Measurements from ENCODE around the gene PFKFB3. TPM values are rescaled to one million over a fixed set of nuclear protein-coding genes. Genes with fewer than 3 reads are reported as not detected.

Gene PFKFB3
- total and polyA plus RNA-seq, 2 experiments from 2014 or later = 21.6 to 26.2 TPM

DNA sequence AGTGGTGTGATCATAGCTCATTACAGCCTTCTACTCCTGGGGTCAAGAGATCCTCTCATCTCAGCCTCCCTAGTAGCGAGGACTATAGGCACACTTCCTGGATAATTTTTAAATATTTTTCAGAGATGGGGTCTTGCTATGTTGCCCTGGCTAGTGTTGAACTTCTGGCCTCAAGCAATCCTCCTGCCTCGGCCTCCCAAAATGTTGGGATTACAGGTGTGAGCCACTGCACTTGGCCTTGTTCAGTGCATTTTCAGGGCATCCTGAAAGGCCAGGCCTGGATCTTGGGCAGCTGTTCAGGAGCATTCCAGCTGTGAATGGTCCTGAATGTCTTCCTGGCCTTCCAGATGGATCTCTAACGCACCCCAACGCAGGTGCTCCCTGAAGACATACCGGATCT lies 95.7 kb downstream of the PFKFB3 start:
- no peaks in the 10 kb centered on the region for H3K27me3 ChIP-seq
- no peaks in the 10 kb centered on the region for H3K79me2 ChIP-seq
- H3K4me3 ChIP-seq = no peak overlapping the region
- TF ChIP-seq EZH2 (IDR thresholded peaks at IDR 0.05; ENCODE audit: borderline replicate concordance) (no peak), EZH2phosphoT487 (IDR thresholded peaks at IDR 0.05; ENCODE audit: low read depth, severe bottlenecking, unreplicated experiment) (no peak)
- TF ChIP-seq, protein P1, sequence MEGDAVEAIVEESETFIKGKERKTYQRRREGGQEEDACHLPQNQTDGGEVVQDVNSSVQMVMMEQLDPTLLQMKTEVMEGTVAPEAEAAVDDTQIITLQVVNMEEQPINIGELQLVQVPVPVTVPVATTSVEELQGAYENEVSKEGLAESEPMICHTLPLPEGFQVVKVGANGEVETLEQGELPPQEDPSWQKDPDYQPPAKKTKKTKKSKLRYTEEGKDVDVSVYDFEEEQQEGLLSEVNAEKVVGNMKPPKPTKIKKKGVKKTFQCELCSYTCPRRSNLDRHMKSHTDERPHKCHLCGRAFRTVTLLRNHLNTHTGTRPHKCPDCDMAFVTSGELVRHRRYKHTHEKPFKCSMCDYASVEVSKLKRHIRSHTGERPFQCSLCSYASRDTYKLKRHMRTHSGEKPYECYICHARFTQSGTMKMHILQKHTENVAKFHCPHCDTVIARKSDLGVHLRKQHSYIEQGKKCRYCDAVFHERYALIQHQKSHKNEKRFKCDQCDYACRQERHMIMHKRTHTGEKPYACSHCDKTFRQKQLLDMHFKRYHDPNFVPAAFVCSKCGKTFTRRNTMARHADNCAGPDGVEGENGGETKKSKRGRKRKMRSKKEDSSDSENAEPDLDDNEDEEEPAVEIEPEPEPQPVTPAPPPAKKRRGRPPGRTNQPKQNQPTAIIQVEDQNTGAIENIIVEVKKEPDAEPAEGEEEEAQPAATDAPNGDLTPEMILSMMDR (IDR thresholded peaks at IDR 0.05; ENCODE audit: poor library complexity) = no peak
- no peak overlapping the region for H2AFZ ChIP-seq
- no peak for DNase-seq (ENCODE audit: low spot score)
- no peaks in the 10 kb centered on the region for H3K9me3 ChIP-seq (ENCODE audit: low read depth)
- no peaks in the 10 kb centered on the region for H4K20me1 ChIP-seq (ENCODE audit: insufficient read depth, poor library complexity, severe bottlenecking)
- H3K36me3 ChIP-seq (replicated peaks; ENCODE audit: insufficient read depth, low read depth) = no peaks in the 10 kb centered on the region
- WGBS (ENCODE audit: low lambda C conversion rate, missing lambda C conversion rate) = 99% methylated on average over 5 of the region's 5 CpGs
- no peaks in the 10 kb centered on the region for H3K9me2 ChIP-seq (replicated peaks; ENCODE audit: insufficient read depth)
- H3K27ac ChIP-seq = peak overlapping the region; percentile 89
- H3K4me1 ChIP-seq (ENCODE audit: insufficient read depth) = peaks cover 37% of the 10 kb centered on the region
- H3K4me2 ChIP-seq = peak overlapping the region; percentile 15

DNA sequence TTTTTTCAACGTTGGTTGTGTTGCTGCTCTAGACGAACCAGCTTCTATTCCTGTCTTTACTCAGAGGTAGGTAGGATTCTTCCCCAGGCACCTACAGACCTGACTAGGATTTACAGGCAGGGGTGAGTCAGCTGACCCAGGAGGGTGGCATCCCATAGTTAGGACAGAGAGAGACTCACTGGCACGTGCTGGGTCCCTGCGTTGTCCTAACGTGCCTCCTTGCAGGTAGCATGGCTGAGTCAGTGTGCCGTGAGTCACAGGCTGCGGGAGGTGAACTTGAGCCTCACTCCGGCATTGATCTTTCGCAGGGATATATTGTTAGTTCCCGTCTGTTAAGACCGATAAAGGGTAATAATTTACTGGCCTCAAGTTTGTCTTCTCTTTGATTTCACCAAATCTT lies 96.5 kb downstream of the PFKFB3 start:
- Histone ChIP-seq H4K20me1 (ENCODE audit: insufficient read depth, poor library complexity, severe bottlenecking) (no peaks in the 10 kb centered on the region), H3K9me3 (ENCODE audit: low read depth) (no peaks in the 10 kb centered on the region), H3K27me3 (no peaks in the 10 kb centered on the region), H3K4me3 (no peak overlapping the region), H3K27ac (peak overlapping the region; percentile 89), H2AFZ (no peak overlapping the region), H3K4me1 (ENCODE audit: insufficient read depth) (peaks cover 37% of the 10 kb centered on the region), H3K36me3 (replicated peaks; ENCODE audit: insufficient read depth, low read depth) (no peaks in the 10 kb centered on the region), H3K9me2 (replicated peaks; ENCODE audit: insufficient read depth) (no peaks in the 10 kb centered on the region), H3K4me2 (peak overlapping the region; percentile 15), H3K79me2 (no peaks in the 10 kb centered on the region)
- peak; percentile 89 for DNase-seq (ENCODE audit: low spot score)
- 56% methylated on average over 11 of the region's 11 CpGs for WGBS (ENCODE audit: low lambda C conversion rate, missing lambda C conversion rate)
- TF ChIP-seq, protein P1 (IDR thresholded peaks at IDR 0.05; ENCODE audit: poor library complexity) = no peak
- no peak for TF ChIP-seq EZH2 (IDR thresholded peaks at IDR 0.05; ENCODE audit: borderline replicate concordance)
- TF ChIP-seq EZH2phosphoT487 (IDR thresholded peaks at IDR 0.05; ENCODE audit: low read depth, severe bottlenecking, unreplicated experiment) = no peak

DNA sequence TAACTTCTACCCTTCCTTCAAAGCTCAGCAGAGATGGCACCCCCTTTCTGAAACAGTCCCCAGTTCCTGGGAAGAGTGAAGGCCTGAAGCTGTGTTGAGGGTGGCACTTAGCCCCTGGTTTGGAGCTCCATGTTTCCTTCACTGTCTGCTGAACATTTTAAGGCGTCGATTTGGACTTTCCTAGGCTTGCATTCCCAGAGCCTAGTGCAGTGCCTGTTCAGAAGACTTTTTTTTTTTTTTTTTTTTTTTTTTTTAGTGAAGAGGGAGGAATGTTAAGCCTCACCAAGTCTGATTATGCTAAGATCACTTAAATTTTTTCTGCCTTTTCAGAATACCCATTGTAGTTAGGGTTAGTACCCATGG lies 97.0 kb downstream of the PFKFB3 start:
- Histone ChIP-seq H3K9me2 (replicated peaks; ENCODE audit: insufficient read depth) (no peaks in the 10 kb centered on the region), H3K4me2 (no peak overlapping the region), H3K27me3 (no peaks in the 10 kb centered on the region), H3K4me3 (no peak overlapping the region), H3K4me1 (ENCODE audit: insufficient read depth) (peaks cover 37% of the 10 kb centered on the region), H3K27ac (peak overlapping the region; percentile 86), H3K79me2 (no peaks in the 10 kb centered on the region), H3K9me3 (ENCODE audit: low read depth) (no peaks in the 10 kb centered on the region), H4K20me1 (ENCODE audit: insufficient read depth, poor library complexity, severe bottlenecking) (no peaks in the 10 kb centered on the region), H2AFZ (no peak overlapping the region), H3K36me3 (replicated peaks; ENCODE audit: insufficient read depth, low read depth) (no peaks in the 10 kb centered on the region)
- whole genome bisulfite sequencing (ENCODE audit: low lambda C conversion rate, missing lambda C conversion rate) = 98% methylated on average over 2 of the region's 2 CpGs
- TF ChIP-seq EZH2 (IDR thresholded peaks at IDR 0.05; ENCODE audit: borderline replicate concordance) (no peak), EZH2phosphoT487 (IDR thresholded peaks at IDR 0.05; ENCODE audit: low read depth, severe bottlenecking, unreplicated experiment) (no peak)
- TF ChIP-seq, protein P1 (IDR thresholded peaks at IDR 0.05; ENCODE audit: poor library complexity) = no peak
- DNase-seq (ENCODE audit: low spot score) = no peak
